NCI-H1092 (cell line): ENCODE results near the gene NOC4L.
"Not testable (repeated sequence)": the region's sequence is repeated elsewhere in the genome, so short reads cannot be mapped to it uniquely, and the experiment has no call there.

Experiments used
- DNase-seq: peaks from one replicate; lab custom pipeline; 2025; lab: John Stamatoyannopoulos, UW

The NOC4L gene

GRCh38 chr12:132144115-132144809 lies at the start of gene NOC4L, which contains the start of gene DDX51:
NOC4L (plus strand) TSS chr12:132144457; CDS start chr12:132144489, 32 bp downstream.
DDX51 (minus strand) TSS chr12:132144319; CDS start chr12:132144296, 23 bp downstream.
- peak; percentile 89 for DNase-seq

DNA sequence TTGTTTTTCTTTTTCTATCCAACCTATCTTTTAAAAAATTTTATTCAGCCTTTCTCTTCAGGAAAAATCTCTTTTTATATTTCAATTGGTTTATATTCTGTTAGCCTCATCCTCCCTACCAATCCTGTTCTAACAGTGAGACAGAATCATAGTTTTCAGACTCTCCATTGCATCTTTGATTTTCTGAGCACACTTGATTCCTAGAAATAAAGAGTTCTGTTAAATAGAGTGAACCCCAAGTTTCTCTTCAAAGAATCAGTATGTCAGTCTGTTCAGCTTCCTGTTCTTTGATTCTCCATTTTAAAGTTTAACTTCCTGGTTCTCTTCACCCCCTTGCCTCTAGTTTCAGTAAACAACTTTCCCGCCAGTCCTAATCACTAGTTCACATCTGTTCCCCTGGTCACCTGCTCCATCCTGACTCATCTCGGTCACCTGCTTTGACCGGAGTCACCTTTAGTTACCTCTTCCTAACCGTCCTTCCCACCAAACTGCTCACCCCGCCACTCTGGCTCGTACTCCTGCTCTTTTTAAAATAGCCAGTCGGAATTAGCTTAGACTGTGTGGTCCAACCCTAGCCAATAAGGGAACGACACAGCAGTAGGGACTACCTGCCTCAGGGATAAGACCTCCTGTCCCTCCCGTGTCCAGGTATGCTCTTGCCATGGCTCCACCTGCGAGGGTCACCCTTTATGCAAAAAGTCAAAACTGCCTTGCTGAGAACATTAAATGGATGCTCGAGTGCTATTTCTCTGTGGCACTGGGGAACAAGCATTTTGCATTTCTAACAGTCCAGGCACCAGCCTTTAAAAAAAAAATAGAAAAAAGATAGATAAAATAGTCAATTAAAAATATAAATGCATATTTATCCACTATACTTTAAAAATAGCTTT lies 48.5 kb upstream of the NOC4L start:
- DNase-seq: no peak

DNA sequence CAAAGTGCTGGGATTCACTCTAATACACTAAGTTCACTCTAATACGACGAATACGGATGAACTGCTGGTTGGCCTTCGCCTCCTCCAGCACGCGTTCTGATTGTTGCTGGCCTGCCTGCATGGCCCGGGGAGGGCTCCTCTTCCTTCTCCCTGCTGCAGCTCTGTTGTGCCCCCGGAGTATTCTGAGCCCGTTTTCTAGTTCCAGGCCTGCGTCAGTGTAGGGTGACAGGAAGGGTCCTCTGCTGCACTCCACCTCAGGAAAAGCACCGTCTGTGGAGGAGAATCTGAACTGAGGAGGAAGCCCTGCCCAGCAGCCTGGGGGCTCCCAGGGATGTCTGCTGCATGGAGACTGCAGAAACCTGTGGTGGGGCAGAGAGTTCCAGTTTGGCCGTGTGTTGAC lies 44.5 kb upstream of the NOC4L start:
- no peak for DNase-seq

GRCh38 chr12:132100306-132101065 lies 43.8 kb upstream of the NOC4L start:
- DNase-seq: no peak

DNA sequence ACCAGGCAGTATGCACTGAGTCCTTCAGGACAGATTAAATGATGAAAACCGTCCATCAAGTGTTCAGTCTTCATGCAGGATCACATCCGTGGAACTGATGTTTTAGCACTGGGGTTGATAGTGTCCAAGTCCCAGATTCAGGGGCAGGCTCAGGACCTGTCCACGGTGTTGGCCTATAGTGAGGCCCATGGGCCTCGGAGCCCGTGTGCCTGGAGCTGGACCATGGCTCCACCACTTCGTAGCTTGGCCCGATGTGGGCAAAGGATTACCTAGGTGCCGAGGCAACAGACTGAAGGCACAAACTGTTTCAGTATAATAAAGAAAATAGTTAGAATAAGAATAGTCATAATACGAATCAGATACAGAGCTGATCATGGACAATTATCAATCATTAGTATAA lies 42.0 kb upstream of the NOC4L start:
- no peak for DNase-seq

DNA sequence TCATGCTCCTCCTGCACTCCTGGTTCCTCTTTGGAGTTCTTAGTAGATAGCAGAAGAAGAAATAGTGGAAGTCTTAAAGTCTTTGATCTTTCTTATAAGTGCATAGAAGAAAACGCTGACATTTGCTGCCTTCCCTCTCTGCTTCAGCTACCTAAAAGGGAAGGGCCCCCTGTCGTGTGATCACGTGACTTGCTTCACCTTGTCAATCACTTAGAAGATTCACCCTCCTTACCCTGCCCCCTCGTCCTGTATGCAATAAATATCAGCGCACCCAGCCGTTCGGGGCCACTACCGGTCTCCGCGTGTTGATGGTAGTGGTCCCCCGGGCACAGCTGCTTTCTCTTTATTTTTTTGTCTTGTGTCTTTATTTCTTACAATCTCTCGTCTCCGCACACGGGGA lies 41.2 kb upstream of the NOC4L start:
- DNase-seq: not testable (repeated sequence)

DNA sequence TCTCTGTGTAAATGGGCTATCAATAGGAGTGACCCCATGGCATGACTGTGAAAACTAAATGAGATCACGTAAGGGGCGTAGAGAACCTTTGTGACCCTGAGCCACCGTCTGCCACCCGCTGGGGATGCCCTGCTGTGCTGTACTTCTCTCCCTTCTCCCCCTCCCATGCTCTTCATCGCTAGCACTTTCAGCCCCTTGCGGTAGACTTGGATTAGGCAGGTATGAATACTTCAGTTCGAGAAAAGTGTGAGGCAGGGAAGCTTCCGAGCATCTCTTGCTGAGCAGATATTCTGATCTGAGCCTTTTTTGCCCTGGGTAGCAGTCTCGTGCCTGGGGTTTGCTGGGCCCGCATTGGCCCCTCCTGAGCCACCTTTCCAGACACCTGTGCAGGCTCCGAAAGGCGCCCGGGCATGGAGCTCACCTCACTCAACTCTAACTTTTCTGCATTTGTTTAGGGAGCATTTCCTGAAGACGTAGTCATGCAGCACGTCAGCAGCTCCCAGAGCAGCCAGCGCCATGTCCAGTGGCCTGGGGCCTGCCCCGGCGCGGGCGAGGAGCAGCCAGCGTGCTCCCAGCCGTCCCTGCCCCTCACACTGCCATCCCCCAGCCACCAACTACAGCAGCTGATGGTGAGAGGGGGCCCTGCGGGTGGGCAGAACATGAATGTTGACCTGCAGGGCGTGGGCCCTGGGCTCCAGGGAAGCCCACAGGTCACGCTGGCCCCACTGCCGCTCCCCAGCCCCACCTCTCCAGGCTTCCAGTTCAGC lies 40.5 kb upstream of the NOC4L start:
- no peak for DNase-seq

GRCh38 chr12:132105467-132105866 lies 38.8 kb upstream of the NOC4L start:
- DNase-seq: no peak

DNA sequence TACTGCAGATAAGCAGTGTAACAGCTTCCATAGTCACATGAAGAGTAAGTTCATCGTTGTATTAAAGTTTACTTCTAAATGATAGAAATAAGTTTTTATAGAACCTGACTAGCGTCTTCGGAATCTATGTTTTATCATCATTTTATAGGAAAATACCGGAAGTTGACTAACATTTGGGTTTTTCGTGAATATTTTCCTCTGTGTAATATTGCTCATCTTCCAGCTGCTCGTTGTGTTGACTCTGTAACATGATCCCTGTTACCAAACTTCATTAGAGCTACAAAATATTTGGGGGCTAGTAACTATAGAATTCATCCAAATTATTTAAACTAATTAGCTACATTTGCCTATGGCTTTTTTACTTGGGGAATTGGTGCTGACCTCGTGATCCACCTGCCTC lies 37.3 kb upstream of the NOC4L start:
- DNase-seq: no peak

DNA sequence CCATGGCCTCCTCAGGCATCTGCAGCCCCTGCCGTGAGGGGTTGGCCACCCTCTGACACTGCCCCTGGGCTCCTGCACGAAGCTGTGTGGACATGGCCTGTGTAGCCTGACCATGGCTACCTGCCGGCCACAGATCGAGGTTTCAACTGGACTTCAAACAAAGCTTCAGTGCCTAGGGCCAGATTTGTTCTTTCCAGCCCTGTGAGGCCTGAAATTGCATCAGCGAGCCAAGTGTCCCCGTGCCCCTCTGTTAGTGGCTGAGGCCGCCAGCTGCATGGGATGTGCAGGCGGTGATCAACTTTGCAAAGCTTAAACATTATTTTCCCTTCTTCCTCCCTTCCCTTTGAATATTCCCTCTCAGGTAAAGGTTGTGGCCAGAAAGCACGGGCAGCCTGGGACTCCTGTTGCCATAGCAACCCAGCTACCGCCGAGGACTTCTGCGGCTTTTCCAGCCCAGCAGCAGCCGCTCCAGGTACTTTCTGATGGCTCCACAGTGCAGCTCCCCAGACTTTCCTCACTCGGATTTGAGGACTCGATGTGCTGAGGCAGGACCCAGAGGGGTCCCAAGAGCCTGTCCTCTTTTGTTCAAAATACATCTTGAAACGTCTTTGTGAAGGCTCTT lies 35.9 kb upstream of the NOC4L start:
- DNase-seq: no peak

- DNase-seq: no peak
Observed at GRCh38 chr12:132109741-132110140, 34.5 kb upstream of the NOC4L start.

GRCh38 chr12:132110677-132111076 lies 33.6 kb upstream of the NOC4L start:
- DNase-seq: no peak

GRCh38 chr12:132111654-132112304 lies 32.5 kb upstream of the NOC4L start:
- DNase-seq: no peak

GRCh38 chr12:132114667-132115066 lies 29.6 kb upstream of the NOC4L start:
- no peak for DNase-seq

- no peak for DNase-seq
Observed at GRCh38 chr12:132115500-132115899, 28.8 kb upstream of the NOC4L start.

DNA sequence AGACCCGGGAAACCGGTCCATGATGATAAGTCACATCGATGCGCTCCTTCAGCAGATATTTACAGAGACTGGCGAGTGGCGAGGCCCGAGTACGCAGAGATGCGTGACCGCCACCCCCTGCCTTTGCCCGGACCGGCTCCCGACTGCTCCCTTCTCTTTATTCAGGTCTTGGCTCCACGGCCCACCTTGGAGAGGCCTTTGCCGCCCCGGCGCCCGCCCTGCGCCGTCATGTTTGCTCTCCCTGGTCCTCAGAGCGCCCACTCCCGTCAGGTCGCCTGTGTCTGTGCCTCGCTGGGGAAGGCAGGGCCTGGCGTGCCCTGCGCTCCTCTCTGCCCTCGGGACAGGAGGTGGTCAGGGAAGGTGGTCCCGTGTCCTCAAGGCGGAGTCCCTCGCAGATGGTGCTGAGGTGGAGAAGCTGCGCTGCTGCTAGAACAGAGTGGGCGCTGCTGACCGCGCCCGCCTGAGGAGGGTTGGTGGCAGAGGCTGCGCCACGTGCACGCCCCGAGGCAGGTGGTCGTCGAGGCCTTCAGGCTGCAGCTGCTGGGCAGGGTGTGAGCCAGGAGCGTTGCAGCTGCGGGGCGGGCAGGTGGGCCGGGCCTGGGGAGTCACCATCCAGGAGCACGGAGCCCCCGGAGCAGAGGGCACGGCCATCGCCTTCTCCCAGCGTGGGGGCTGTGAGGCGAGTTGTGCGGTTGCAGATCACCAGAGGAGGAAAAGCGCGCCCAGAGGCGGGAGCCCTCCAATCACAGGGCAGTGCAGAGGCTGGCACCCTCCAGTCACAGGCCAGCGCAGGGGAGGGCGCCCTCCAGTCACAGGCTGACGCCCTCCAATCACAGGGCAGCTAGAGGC lies 27.3 kb upstream of the NOC4L start:
- no peak for DNase-seq

DNA sequence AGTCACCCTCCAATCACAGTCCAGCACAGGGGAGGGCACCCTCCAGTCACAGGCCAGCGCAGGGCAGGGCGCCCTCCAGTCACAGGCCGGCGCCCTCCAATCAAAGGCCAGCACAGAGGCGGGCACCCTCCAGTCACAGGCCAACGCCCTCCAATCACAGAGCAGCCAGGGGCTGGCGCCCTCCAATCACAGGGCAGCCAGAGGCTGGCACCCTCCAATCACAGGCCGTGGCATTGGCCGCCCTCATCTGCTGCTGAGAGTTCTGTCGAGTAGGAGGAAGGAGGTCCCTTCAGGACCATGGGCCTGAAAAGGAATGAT lies 26.7 kb upstream of the NOC4L start:
- DNase-seq: no peak

DNA sequence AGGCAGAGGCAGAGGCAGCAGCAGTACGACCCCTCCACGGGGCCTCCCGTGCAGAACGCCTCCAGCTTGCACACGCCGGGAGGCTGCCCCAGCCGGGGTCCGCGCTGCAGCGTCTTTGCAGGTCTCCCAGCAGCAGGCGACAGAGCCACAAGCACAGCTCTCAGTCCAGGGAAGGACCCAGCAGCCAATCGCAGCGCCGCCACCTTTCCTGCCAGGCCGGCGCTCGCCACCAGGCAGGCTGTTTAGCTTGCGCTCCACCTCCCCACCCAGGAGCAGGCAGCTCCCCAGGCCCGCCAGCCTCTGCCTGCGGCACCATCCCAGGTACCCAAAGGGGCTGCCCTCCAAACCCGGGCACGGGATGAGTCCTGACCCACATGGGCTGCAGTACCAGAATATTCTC lies 25.4 kb upstream of the NOC4L start:
- DNase-seq: no peak

DNA sequence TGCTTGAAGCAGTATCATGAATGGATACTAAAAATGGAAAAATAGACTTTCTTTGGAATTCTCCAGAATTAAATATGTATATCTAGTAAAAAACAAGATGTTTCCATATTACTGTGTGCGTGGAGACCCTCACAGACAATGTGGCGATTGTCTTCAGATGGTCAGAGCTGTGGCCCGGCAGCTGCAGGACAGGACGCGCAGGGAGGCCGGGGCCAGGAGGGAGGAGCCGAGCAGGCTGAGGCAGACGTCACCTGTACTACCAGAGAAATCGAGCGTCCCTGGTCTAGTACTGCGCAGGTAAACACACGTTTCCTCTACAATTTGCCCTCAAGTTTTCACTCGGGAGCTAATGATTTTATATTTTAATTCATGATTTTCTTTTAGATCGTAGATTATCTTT lies 23.0 kb upstream of the NOC4L start:
- no peak for DNase-seq
